HG02970 (cell line): ENCODE data around the gene ERC1.

Experiments
- ATAC-seq: cut with Tn5 transposase; IDR thresholded peaks from one replicate; pipeline ENCODE4 v1.9.1; 2021; ENCODE audit warnings: mild to moderate bottlenecking, moderate library complexity, moderate number of reproducible peaks; ENCODE audit not compliant: unreplicated experiment, low FRiP score

The ERC1 gene

GRCh38 chr12:1367331-1368291 is 376.6 kb downstream of the ERC1 start:
- ATAC-seq, result no peak

- no peak for ATAC-seq
Observed at GRCh38 chr12:1369460-1369859, 378.4 kb downstream of the ERC1 start.

GRCh38 chr12:1369938-1370500 is 379.0 kb downstream of the ERC1 start:
- ATAC-seq, result no peak

GRCh38 chr12:1373901-1374735 is 383.1 kb downstream of the ERC1 start:
- no peak for ATAC-seq

- no peak for ATAC-seq
Observed at GRCh38 chr12:1375323-1375722, 384.3 kb downstream of the ERC1 start.

- ATAC-seq, result no peak
Observed at GRCh38 chr12:1377117-1377516, 386.1 kb downstream of the ERC1 start.

- ATAC-seq, result no peak
Observed at GRCh38 chr12:1377681-1378080, 386.7 kb downstream of the ERC1 start.

GRCh38 chr12:1380171-1380851 is 389.3 kb downstream of the ERC1 start:
- no peak for ATAC-seq

- no peak for ATAC-seq
Observed at GRCh38 chr12:1382151-1382550, 391.1 kb downstream of the ERC1 start.

- no peak for ATAC-seq
Observed at GRCh38 chr12:1382826-1383225, 391.8 kb downstream of the ERC1 start.

GRCh38 chr12:1383758-1384157 is 392.7 kb downstream of the ERC1 start:
- ATAC-seq, result no peak

GRCh38 chr12:1384910-1385309 is 393.9 kb downstream of the ERC1 start:
- no peak for ATAC-seq

GRCh38 chr12:1391722-1392121 is 400.7 kb downstream of the ERC1 start:
- ATAC-seq, result no peak

GRCh38 chr12:1395421-1395955 is 404.5 kb downstream of the ERC1 start:
- ATAC-seq, result no peak

- no peak for ATAC-seq
Observed at GRCh38 chr12:1398673-1399072, 407.6 kb downstream of the ERC1 start.

- ATAC-seq, result no peak
Observed at GRCh38 chr12:1401891-1402290, 410.9 kb downstream of the ERC1 start.

- no peak for ATAC-seq
Observed at GRCh38 chr12:1403417-1403816, 412.4 kb downstream of the ERC1 start.

GRCh38 chr12:1405619-1406018 is 414.6 kb downstream of the ERC1 start:
- ATAC-seq, result no peak

GRCh38 chr12:1410794-1411193 is 419.8 kb downstream of the ERC1 start:
- ATAC-seq, result no peak

- no peak for ATAC-seq
Observed at GRCh38 chr12:1413930-1414329, 422.9 kb downstream of the ERC1 start.
